Breast epithelium (tissue), 3 donors: ENCODE results near the gene BMI1.

Experiments
- POLR2A ChIP-seq: fragments of 450-650 bp; IDR thresholded peaks from one replicate; pipeline ENCODE4 v1.6.1; 2016; ENCODE audit warnings: antibody characterized with exemption, mild to moderate bottlenecking, moderate library complexity
- TF ChIP-seq, protein P1 (sequence below), 3 donors: fragments of 450-650 bp; IDR thresholded peaks; one replicate each; pipeline ENCODE4 v1.5.1; 2016 to 2017; ENCODE audit warnings: antibody characterized with exemption in 3 of 3, mild to moderate bottlenecking in 3 of 3, moderate library complexity in 3 of 3

DNA sequence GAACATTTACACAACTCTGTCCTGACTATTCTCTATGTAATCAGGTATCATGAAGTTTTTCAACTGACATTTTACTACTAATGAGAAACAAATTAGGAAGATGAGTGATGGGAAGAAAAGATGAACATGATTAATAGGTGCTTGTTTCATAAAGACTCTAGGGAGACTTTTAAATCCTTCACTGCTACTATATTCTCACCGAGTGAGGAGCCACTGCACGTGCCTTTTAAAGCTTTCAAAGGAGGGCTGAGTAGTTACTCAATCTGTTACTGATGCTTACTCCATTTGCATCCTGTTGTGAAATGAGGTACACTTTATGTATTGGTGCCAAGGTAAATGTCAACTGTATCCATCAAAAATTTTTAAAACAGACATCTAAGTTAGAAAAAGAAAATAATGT, 6.0 kb upstream of the BMI1 start:
- TF ChIP-seq, protein P1, sequence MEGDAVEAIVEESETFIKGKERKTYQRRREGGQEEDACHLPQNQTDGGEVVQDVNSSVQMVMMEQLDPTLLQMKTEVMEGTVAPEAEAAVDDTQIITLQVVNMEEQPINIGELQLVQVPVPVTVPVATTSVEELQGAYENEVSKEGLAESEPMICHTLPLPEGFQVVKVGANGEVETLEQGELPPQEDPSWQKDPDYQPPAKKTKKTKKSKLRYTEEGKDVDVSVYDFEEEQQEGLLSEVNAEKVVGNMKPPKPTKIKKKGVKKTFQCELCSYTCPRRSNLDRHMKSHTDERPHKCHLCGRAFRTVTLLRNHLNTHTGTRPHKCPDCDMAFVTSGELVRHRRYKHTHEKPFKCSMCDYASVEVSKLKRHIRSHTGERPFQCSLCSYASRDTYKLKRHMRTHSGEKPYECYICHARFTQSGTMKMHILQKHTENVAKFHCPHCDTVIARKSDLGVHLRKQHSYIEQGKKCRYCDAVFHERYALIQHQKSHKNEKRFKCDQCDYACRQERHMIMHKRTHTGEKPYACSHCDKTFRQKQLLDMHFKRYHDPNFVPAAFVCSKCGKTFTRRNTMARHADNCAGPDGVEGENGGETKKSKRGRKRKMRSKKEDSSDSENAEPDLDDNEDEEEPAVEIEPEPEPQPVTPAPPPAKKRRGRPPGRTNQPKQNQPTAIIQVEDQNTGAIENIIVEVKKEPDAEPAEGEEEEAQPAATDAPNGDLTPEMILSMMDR (IDR thresholded peaks at IDR 0.05): no peak
- no peak for TF ChIP-seq POLR2A
